ENCODE data around the gene GPR62. TPM values are rescaled to one million over a fixed set of nuclear protein-coding genes. Genes with fewer than 3 reads are reported as not detected.
A peak's percentile ranks its signal among the peaks of the same experiment; 100 is the strongest.

The GPR62 gene
- total and polyA plus RNA-seq, 4 experiments from 2014 or later: not detected

GRCh38 chr3:51978143-51978502, 22.9 kb downstream of the GPR62 start:
- no peak for DNase-seq
- CTCF ChIA-PET (ENCODE audit: partially characterized antibody): no interaction called here
- Histone ChIP-seq H3K9me3 (ENCODE audit: control insufficient read depth in 1 of 2, low read length in 2 of 2) (no peaks in the 10 kb centered on the region), H3K27ac (ENCODE audit: low read depth, low read length) (no peak overlapping the region), H3K4me3 (ENCODE audit: low read length in 2 of 2) (no peak overlapping the region), H3K36me3 (ENCODE audit: insufficient read depth, low read length) (no peaks in the 10 kb centered on the region), H3K27me3 (ENCODE audit: insufficient read depth, low read length) (no peaks in the 10 kb centered on the region), H3K4me1 (ENCODE audit: insufficient read depth, low read length) (peaks cover 51% of the 10 kb centered on the region)
- no peaks in the 10 kb centered on the region for H3K27me3 Mint-ChIP-seq
- POLR2A ChIA-PET (ENCODE audit: partially characterized antibody): interaction anchor here (0.8 to 1.7 kb wide), 4 partner anchors 8 to 35 kb away, joined by 3 to 7 read pairs (median 4); partner anchors contain the start of gene RPL29
- intact Hi-C loops (cut with micrococcal nuclease): no loop called here
- H3K9me3 Mint-ChIP-seq: no peaks in the 10 kb centered on the region
- H3K4me1 Mint-ChIP-seq: peaks cover 29 to 59% (median 48%) of the 10 kb centered on the region in 4 donors
- H3K4me3 Mint-ChIP-seq: no peak overlapping the region
- peak overlapping the region in 1 of 7 donors; percentile 75 for H3K27ac Mint-ChIP-seq
- H3K36me3 Mint-ChIP-seq: peaks cover 0 to 5% of the 10 kb centered on the region in 2 donors

GRCh38 chr3:51980253-51980652, 25.1 kb downstream of the GPR62 start:
- Mint-ChIP-seq H3K27me3 (no peaks in the 10 kb centered on the region), H3K4me1 (peaks cover 21 to 53% (median 42%) of the 10 kb centered on the region in 4 donors)
- POLR2A ChIA-PET (ENCODE audit: partially characterized antibody): interaction anchor here (0.6 to 8.2 kb wide), 4 partner anchors 12 to 27 kb away, joined by 3 to 59 read pairs (median 26); partner anchors contain the start of genes PCBP4 and RPL29

GRCh38 chr3:51982352-51982837, 27.2 kb downstream of the GPR62 start:
- peak in 1 of 5 donors; percentile 23 for DNase-seq
- intact Hi-C loops (cut with micrococcal nuclease): no loop called here
- Histone ChIP-seq H3K27ac (ENCODE audit: low read depth, low read length) (peak overlapping the region; percentile 77), H3K4me1 (ENCODE audit: insufficient read depth, low read length) (peaks cover 32% of the 10 kb centered on the region), H3K27me3 (ENCODE audit: insufficient read depth, low read length) (no peaks in the 10 kb centered on the region), H3K4me3 (ENCODE audit: low read length in 2 of 2) (peak overlapping the region; percentile 36 to 55), H3K36me3 (ENCODE audit: insufficient read depth, low read length) (no peaks in the 10 kb centered on the region), H3K9me3 (ENCODE audit: control insufficient read depth in 1 of 2, low read length in 2 of 2) (no peaks in the 10 kb centered on the region)
- peak overlapping the region; percentile 74 to 98 (median 92) for H3K27ac Mint-ChIP-seq
- ChIA-PET POLR2A (ENCODE audit: partially characterized antibody) (interaction anchor here (0.8 to 8.2 kb wide), 13 partner anchors 8 to 305 kb away, joined by 3 to 65 read pairs (median 8); partner anchors contain the start of genes ABHD14A, ABHD14B, DUSP7 and GLYCTK), CTCF (ENCODE audit: partially characterized antibody) (interaction anchor here (0.8 to 4.5 kb wide), 8 partner anchors 9 to 480 kb away, joined by 3 to 47 read pairs (median 9); partner anchors contain the start of genes ABHD14A, ABHD14B, DUSP7 and PARP3)
- peaks cover 7 to 32% (median 26%) of the 10 kb centered on the region in 4 donors for H3K4me1 Mint-ChIP-seq
- H3K9me3 Mint-ChIP-seq: no peaks in the 10 kb centered on the region
- no peaks in the 10 kb centered on the region for H3K27me3 Mint-ChIP-seq
- H3K4me3 Mint-ChIP-seq: peak overlapping the region; percentile 90 to 97 (median 94)
- H3K36me3 Mint-ChIP-seq: no peaks in the 10 kb centered on the region

More at GRCh38 chr3:51980253-51980652, 25.1 kb downstream of the GPR62 start:
- H3K9me3 ChIP-seq (ENCODE audit: control insufficient read depth in 1 of 2, low read length in 2 of 2): no peaks in the 10 kb centered on the region
- H3K4me1 ChIP-seq (ENCODE audit: insufficient read depth, low read length): peaks cover 49% of the 10 kb centered on the region
- no peak overlapping the region for H3K27ac ChIP-seq (ENCODE audit: low read depth, low read length)
- Mint-ChIP-seq H3K27ac (no peak overlapping the region), H3K9me3 (no peaks in the 10 kb centered on the region), H3K36me3 (no peaks in the 10 kb centered on the region), H3K4me3 (peak overlapping the region in 1 of 8 donors; percentile 41)
- DNase-seq: no peak
- no peak overlapping the region for H3K4me3 ChIP-seq (ENCODE audit: low read length in 2 of 2)
- CTCF ChIA-PET (ENCODE audit: partially characterized antibody): interaction anchor here (1.1 to 4.4 kb wide), 2 partner anchors 21 to 38 kb away, joined by 3 to 19 read pairs; partner anchors contain the start of genes PARP3 and RRP9
- no peaks in the 10 kb centered on the region for H3K27me3 ChIP-seq (ENCODE audit: insufficient read depth, low read length)
- intact Hi-C loops (cut with micrococcal nuclease): no loop called here
- no peaks in the 10 kb centered on the region for H3K36me3 ChIP-seq (ENCODE audit: insufficient read depth, low read length)

- Mint-ChIP-seq H3K36me3 (no peaks in the 10 kb centered on the region), H3K4me3 (peak within 1 kb of the TSS; percentile 90 to 97 (median 94)), H3K4me1 (peaks cover 7 to 29% (median 24%) of the 10 kb centered on the region in 4 donors), H3K27ac (peak within 1 kb of the TSS; percentile 84 to 98 (median 94)), H3K9me3 (no peaks in the 10 kb centered on the region), H3K27me3 (no peaks in the 10 kb centered on the region)
- H3K4me3 ChIP-seq (ENCODE audit: low read length in 2 of 2): peak within 1 kb of the TSS; percentile 36 to 55
- no peaks in the 10 kb centered on the region for H3K9me3 ChIP-seq (ENCODE audit: control insufficient read depth in 1 of 2, low read length in 2 of 2)
- H3K27me3 ChIP-seq (ENCODE audit: insufficient read depth, low read length): no peaks in the 10 kb centered on the region
- peak; percentile 54 to 83 (median 60) for DNase-seq
- ChIA-PET POLR2A (ENCODE audit: partially characterized antibody) (interaction anchor here (0.8 to 8.2 kb wide), 13 partner anchors 9 to 305 kb away, joined by 3 to 65 read pairs (median 8); partner anchors contain the start of genes ABHD14A, ABHD14B, DUSP7 and GLYCTK), CTCF (ENCODE audit: partially characterized antibody) (interaction anchor here (0.6 to 4.5 kb wide), 10 partner anchors 9 to 589 kb away, joined by 3 to 47 read pairs (median 4); partner anchors contain the start of genes ABHD14A, ABHD14B, DUSP7 and PARP3)
- intact Hi-C loops (cut with micrococcal nuclease): loop anchor here (1.0 kb wide), 1 partner anchor 8 kb away; the partner anchor contains the start of gene ABHD14A
- H3K4me1 ChIP-seq (ENCODE audit: insufficient read depth, low read length): peaks cover 26% of the 10 kb centered on the region
- peak within 1 kb of the TSS; percentile 77 for H3K27ac ChIP-seq (ENCODE audit: low read depth, low read length)
- H3K36me3 ChIP-seq (ENCODE audit: insufficient read depth, low read length): no peaks in the 10 kb centered on the region
Measured at GRCh38 chr3:51982838-51983577, 27.8 kb downstream of the GPR62 start, which contains the start of gene ACY1. TSS of gene ACY1 (plus strand) at chr3:51983535. CDS start at chr3:51984065, 530 bp downstream.

GRCh38 chr3:51983578-51984268, 28.5 kb downstream of the GPR62 start:
- ChIA-PET POLR2A (ENCODE audit: partially characterized antibody) (interaction anchor here (0.6 to 8.2 kb wide), 14 partner anchors 8 to 1416 kb away, joined by 3 to 65 read pairs (median 8); partner anchors contain the start of genes ABHD14A, ABHD14B, C3orf18 and DUSP7), CTCF (ENCODE audit: partially characterized antibody) (interaction anchor here (0.6 to 4.5 kb wide), 9 partner anchors 10 to 588 kb away, joined by 3 to 47 read pairs (median 4); partner anchors contain the start of genes ABHD14A, ABHD14B, DUSP7 and PARP3)
- peak overlapping the region; percentile 83 to 96 (median 90) for H3K4me3 Mint-ChIP-seq
- Histone ChIP-seq H3K27ac (ENCODE audit: low read depth, low read length) (peak overlapping the region; percentile 77), H3K4me3 (ENCODE audit: low read length in 2 of 2) (peak overlapping the region; percentile 29 to 36), H3K4me1 (ENCODE audit: insufficient read depth, low read length) (peaks cover 26% of the 10 kb centered on the region), H3K27me3 (ENCODE audit: insufficient read depth, low read length) (no peaks in the 10 kb centered on the region), H3K9me3 (ENCODE audit: control insufficient read depth in 1 of 2, low read length in 2 of 2) (no peaks in the 10 kb centered on the region), H3K36me3 (ENCODE audit: insufficient read depth, low read length) (no peaks in the 10 kb centered on the region)
- H3K4me1 Mint-ChIP-seq: peaks cover 7 to 29% (median 24%) of the 10 kb centered on the region in 4 donors
- H3K27ac Mint-ChIP-seq: peak overlapping the region; percentile 84 to 97 (median 92)
- H3K36me3 Mint-ChIP-seq: no peaks in the 10 kb centered on the region
- H3K9me3 Mint-ChIP-seq: no peaks in the 10 kb centered on the region
- DNase-seq: no peak
- H3K27me3 Mint-ChIP-seq: no peaks in the 10 kb centered on the region
- intact Hi-C loops (cut with micrococcal nuclease): loop anchor here (1.0 kb wide), 1 partner anchor 8 kb away; the partner anchor contains the start of gene ABHD14A

GRCh38 chr3:51984269-51984647, 29.1 kb downstream of the GPR62 start:
- H3K27ac ChIP-seq (ENCODE audit: low read depth, low read length): no peak overlapping the region
- no peaks in the 10 kb centered on the region for H3K27me3 Mint-ChIP-seq
- peaks cover 7 to 29% (median 23%) of the 10 kb centered on the region in 4 donors for H3K4me1 Mint-ChIP-seq
- no peak overlapping the region for H3K4me3 ChIP-seq (ENCODE audit: low read length in 2 of 2)
- peak overlapping the region in 6 of 8 donors; percentile 46 to 91 (median 86) for H3K4me3 Mint-ChIP-seq
- H3K27ac Mint-ChIP-seq: peak overlapping the region in 6 of 7 donors; percentile 61 to 84 (median 74)
- no peaks in the 10 kb centered on the region for H3K9me3 ChIP-seq (ENCODE audit: control insufficient read depth in 1 of 2, low read length in 2 of 2)
- ChIA-PET POLR2A (ENCODE audit: partially characterized antibody) (interaction anchor here (0.7 to 8.2 kb wide), 4 partner anchors 10 to 293 kb away, joined by 4 to 65 read pairs (median 40); partner anchors contain the start of genes ABHD14A, ABHD14B, DUSP7 and RPL29), CTCF (ENCODE audit: partially characterized antibody) (interaction anchor here (1.7 to 4.5 kb wide), 4 partner anchors 9 to 42 kb away, joined by 4 to 47 read pairs (median 24); partner anchors contain the start of genes ABHD14A, ABHD14B, PARP3 and RPL29)
- DNase-seq: no peak
- H3K36me3 ChIP-seq (ENCODE audit: insufficient read depth, low read length): no peaks in the 10 kb centered on the region
- intact Hi-C loops (cut with micrococcal nuclease): no loop called here
- no peaks in the 10 kb centered on the region for H3K27me3 ChIP-seq (ENCODE audit: insufficient read depth, low read length)
- no peaks in the 10 kb centered on the region for H3K36me3 Mint-ChIP-seq
- H3K9me3 Mint-ChIP-seq: no peaks in the 10 kb centered on the region
- H3K4me1 ChIP-seq (ENCODE audit: insufficient read depth, low read length): peaks cover 26% of the 10 kb centered on the region

Data from CD4-positive, alpha-beta memory T cell (primary cell).